WTC11 (cell line): ENCODE results near the gene KRT86. TPM values are rescaled to one million over a fixed set of nuclear protein-coding genes. Genes with fewer than 3 reads are reported as not detected.
"Not testable (repeated sequence)": the region's sequence is repeated elsewhere in the genome, so short reads cannot be mapped to it uniquely, and the experiment has no call there.

Source experiments
- ATAC-seq: fragments of 200-7000 bp; cut with Tn5 transposase; 2 replicates; pipeline ENCODE4 v1.10.0; 2021; ENCODE audit warnings: mild to moderate bottlenecking, moderate library complexity
- CTCF ChIA-PET: fragments of 300-600 bp; sonication (Branson Sonifier 250); formaldehyde crosslinking; loops from one replicate; lab custom pipeline; 2021; ENCODE audit warnings: antibody characterized with exemption; lab: Charles Lee
- POLR2A ChIA-PET: fragments of 350-600 bp; sonication (Branson Sonifier 250); formaldehyde crosslinking; loops from one replicate; lab custom pipeline; 2021; ENCODE audit warnings: antibody characterized with exemption; lab: Charles Lee
- DNase-seq: peaks from one replicate; pipeline ENCODE4 v3.0.0; 2021; ENCODE audit warnings: low spot score
- H3K27ac Mint-ChIP-seq: 2 replicates; pipeline ENCODE4 v1.8.0; 2021; ENCODE audit warnings: mixed read lengths
- H3K27me3 Mint-ChIP-seq: 2 replicates; pipeline ENCODE4 v1.8.0; 2021; ENCODE audit warnings: low read depth, mild to moderate bottlenecking, moderate library complexity, mixed read lengths
- H3K36me3 Mint-ChIP-seq: 2 replicates; pipeline ENCODE4 v1.8.0; 2021; ENCODE audit warnings: mixed read lengths
- H3K4me1 Mint-ChIP-seq: 2 replicates; pipeline ENCODE4 v1.8.0; 2022; ENCODE audit warnings: mixed read lengths
- H3K4me3 Mint-ChIP-seq: 2 replicates; pipeline ENCODE4 v1.8.0; 2021; ENCODE audit warnings: mild to moderate bottlenecking, moderate library complexity, mixed read lengths
- H3K9me3 Mint-ChIP-seq: 2 replicates; pipeline ENCODE4 v1.8.0; 2021; ENCODE audit warnings: mixed read lengths
- E2F5 ChIP-seq: sonication (generic); formaldehyde crosslinking; IDR thresholded peaks from 2 replicates; pipeline ENCODE4 v1.8.1; 2022; ENCODE audit warnings: mild to moderate bottlenecking, moderate library complexity, missing genetic modification reagents
- FOXJ3 ChIP-seq: sonication (generic); formaldehyde crosslinking; IDR thresholded peaks from 2 replicates; pipeline ENCODE4 v1.9.0; 2021; ENCODE audit warnings: missing genetic modification reagents, mild to moderate bottlenecking, borderline replicate concordance
- FOXP1 ChIP-seq: sonication (generic); formaldehyde crosslinking; IDR thresholded peaks from 2 replicates; pipeline ENCODE4 v1.8.0; 2022; ENCODE audit warnings: missing genetic modification reagents, mild to moderate bottlenecking, moderate library complexity, borderline replicate concordance
- MAX ChIP-seq: sonication (generic); formaldehyde crosslinking; IDR thresholded peaks from 2 replicates; pipeline ENCODE4 v1.8.0; 2022; ENCODE audit warnings: mild to moderate bottlenecking, missing genetic modification reagents
- NFYB ChIP-seq: sonication (generic); formaldehyde crosslinking; conservative IDR thresholded peaks from 2 replicates; pipeline ENCODE4 v1.8.0; 2022; ENCODE audit warnings: low read depth, missing genetic modification reagents
- PRDM15 ChIP-seq: sonication (generic); formaldehyde crosslinking; IDR thresholded peaks from 2 replicates; pipeline ENCODE4 v1.8.0; 2022; ENCODE audit warnings: missing genetic modification reagents
- PRRX2 ChIP-seq: fragments of 250-450 bp; sonication (Bioruptor Pico); IDR thresholded peaks from 2 replicates; pipeline ENCODE4 v1.8.0; 2021; ENCODE audit warnings: mild to moderate bottlenecking
- RORB ChIP-seq: fragments of 250-450 bp; sonication (Bioruptor Pico); IDR thresholded peaks from 2 replicates; pipeline ENCODE4 v1.9.0; 2021; ENCODE audit warnings: mild to moderate bottlenecking
- ZNF263 ChIP-seq: sonication (generic); formaldehyde crosslinking; IDR thresholded peaks from 2 replicates; pipeline ENCODE4 v1.8.1; 2022; ENCODE audit warnings: low read depth, mild to moderate bottlenecking, moderate library complexity, missing genetic modification reagents
- total RNA-seq: library from RNA; stranded (reverse); gene quantifications from 3 replicates; pipeline ENCODE4 v1.2.3, GENCODE V29; 2021
- TF ChIP-seq, protein P1 (sequence below): fragments of 250-450 bp; sonication (Bioruptor Pico); IDR thresholded peaks from 2 replicates; pipeline ENCODE4 v1.8.0; 2021; ENCODE audit warnings: mild to moderate bottlenecking
- TF ChIP-seq, protein P2 (sequence below): sonication (generic); formaldehyde crosslinking; IDR thresholded peaks from 2 replicates; pipeline ENCODE4 v1.8.1; 2023; ENCODE audit warnings: mild to moderate bottlenecking, missing genetic modification reagents, borderline replicate concordance
- TF ChIP-seq, protein P3 (sequence below): fragments of 200-600 bp; IDR thresholded peaks from 2 replicates; pipeline ENCODE4 v1.8.0; 2022; ENCODE audit warnings: antibody characterized with exemption
- TF ChIP-seq, protein P4 (sequence below): sonication (generic); formaldehyde crosslinking; IDR thresholded peaks from 2 replicates; pipeline ENCODE4 v1.8.1; 2022; ENCODE audit warnings: low read depth, missing genetic modification reagents, borderline replicate concordance
- TF ChIP-seq, protein P5 (sequence below): fragments of 250-450 bp; sonication (Bioruptor Pico); IDR thresholded peaks from 2 replicates; pipeline ENCODE4 v1.9.0; 2021; ENCODE audit warnings: mild to moderate bottlenecking

Gene KRT86
- total RNA-seq, 1 experiment from 2014 or later = 0.11 TPM

DNA sequence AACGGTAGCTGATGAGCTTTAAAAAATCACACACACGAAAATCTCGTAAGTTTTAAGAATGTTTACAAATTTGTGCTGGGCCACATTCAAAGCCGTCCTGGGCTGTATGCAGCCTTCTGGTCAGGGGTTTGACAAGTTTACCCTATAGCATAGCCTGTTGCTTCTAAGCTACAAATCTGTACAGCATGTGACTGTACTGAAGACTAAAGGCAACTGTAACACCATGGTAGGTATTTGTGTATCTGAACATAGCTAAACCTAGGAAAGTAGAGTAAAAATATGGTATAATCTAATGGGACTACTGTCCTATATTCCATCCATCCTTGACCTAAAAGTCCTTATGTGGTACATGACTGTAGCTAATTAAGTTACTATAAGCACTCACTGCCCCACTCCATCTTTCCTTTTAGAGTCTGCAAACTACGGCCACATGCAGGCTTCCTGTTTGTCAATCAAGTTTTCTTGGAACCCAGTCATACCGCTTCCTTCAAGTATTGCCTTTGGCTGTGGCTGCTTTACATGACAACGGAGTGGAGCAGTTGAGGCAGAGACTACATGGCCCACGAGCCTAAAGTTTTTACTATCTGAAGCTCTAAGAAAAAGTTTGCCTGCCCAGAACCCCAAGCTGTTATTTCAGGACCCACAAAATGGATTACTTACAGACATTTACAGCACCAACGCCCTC, 22.9 kb upstream of the KRT86 start (continued):
- TF ChIP-seq, protein P1, sequence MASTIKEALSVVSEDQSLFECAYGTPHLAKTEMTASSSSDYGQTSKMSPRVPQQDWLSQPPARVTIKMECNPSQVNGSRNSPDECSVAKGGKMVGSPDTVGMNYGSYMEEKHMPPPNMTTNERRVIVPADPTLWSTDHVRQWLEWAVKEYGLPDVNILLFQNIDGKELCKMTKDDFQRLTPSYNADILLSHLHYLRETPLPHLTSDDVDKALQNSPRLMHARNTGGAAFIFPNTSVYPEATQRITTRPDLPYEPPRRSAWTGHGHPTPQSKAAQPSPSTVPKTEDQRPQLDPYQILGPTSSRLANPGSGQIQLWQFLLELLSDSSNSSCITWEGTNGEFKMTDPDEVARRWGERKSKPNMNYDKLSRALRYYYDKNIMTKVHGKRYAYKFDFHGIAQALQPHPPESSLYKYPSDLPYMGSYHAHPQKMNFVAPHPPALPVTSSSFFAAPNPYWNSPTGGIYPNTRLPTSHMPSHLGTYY (CRISPR knock-in tag) = no peak
- TF ChIP-seq, protein P2, sequence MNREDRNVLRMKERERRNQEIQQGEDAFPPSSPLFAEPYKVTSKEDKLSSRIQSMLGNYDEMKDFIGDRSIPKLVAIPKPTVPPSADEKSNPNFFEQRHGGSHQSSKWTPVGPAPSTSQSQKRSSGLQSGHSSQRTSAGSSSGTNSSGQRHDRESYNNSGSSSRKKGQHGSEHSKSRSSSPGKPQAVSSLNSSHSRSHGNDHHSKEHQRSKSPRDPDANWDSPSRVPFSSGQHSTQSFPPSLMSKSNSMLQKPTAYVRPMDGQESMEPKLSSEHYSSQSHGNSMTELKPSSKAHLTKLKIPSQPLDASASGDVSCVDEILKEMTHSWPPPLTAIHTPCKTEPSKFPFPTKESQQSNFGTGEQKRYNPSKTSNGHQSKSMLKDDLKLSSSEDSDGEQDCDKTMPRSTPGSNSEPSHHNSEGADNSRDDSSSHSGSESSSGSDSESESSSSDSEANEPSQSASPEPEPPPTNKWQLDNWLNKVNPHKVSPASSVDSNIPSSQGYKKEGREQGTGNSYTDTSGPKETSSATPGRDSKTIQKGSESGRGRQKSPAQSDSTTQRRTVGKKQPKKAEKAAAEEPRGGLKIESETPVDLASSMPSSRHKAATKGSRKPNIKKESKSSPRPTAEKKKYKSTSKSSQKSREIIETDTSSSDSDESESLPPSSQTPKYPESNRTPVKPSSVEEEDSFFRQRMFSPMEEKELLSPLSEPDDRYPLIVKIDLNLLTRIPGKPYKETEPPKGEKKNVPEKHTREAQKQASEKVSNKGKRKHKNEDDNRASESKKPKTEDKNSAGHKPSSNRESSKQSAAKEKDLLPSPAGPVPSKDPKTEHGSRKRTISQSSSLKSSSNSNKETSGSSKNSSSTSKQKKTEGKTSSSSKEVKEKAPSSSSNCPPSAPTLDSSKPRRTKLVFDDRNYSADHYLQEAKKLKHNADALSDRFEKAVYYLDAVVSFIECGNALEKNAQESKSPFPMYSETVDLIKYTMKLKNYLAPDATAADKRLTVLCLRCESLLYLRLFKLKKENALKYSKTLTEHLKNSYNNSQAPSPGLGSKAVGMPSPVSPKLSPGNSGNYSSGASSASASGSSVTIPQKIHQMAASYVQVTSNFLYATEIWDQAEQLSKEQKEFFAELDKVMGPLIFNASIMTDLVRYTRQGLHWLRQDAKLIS (CRISPR knock-in tag) = no peak
- TF ChIP-seq, protein P3, sequence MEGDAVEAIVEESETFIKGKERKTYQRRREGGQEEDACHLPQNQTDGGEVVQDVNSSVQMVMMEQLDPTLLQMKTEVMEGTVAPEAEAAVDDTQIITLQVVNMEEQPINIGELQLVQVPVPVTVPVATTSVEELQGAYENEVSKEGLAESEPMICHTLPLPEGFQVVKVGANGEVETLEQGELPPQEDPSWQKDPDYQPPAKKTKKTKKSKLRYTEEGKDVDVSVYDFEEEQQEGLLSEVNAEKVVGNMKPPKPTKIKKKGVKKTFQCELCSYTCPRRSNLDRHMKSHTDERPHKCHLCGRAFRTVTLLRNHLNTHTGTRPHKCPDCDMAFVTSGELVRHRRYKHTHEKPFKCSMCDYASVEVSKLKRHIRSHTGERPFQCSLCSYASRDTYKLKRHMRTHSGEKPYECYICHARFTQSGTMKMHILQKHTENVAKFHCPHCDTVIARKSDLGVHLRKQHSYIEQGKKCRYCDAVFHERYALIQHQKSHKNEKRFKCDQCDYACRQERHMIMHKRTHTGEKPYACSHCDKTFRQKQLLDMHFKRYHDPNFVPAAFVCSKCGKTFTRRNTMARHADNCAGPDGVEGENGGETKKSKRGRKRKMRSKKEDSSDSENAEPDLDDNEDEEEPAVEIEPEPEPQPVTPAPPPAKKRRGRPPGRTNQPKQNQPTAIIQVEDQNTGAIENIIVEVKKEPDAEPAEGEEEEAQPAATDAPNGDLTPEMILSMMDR = no peak
- TF ChIP-seq FOXJ3 (CRISPR knock-in tag) = no peak
- TF ChIP-seq, all 79 proteins: peak for 0

DNA sequence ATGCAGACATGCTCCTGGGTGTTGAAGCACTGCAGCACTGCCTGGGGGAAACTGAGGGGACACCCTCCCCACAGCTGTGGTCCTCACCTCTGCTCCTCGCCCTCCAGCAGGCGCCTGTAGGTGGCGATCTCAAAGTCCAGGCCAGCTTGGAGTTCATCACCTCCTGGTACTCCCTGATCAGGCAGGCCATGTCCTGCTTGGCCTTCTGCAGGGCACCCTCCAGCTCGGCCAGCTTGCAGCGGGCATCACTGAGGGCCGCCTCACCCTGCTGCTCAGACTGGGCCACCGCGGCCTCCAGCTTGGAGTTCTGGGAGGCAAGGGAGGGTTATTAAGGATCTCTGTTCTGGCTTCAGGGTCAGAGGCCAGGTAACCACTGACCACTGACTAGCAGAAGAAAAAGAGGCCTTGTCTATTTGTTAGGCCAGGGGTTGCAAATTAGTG, 22.2 kb upstream of the KRT86 start:
- H3K27ac Mint-ChIP-seq, H3K36me3 Mint-ChIP-seq, H3K4me3 Mint-ChIP-seq, H3K9me3 Mint-ChIP-seq, POLR2A ChIA-PET: not testable (repeated sequence)
- Mint-ChIP-seq H3K4me1 (peaks cover 27% of the 10 kb centered on the region), H3K27me3 (peaks cover 58% of the 10 kb centered on the region)
- DNase-seq = peak; percentile 61
- ATAC-seq = peak; percentile 11; the same call in 1 of the 2 replicates
- CTCF ChIA-PET = interaction anchor here (0.6 to 4.9 kb wide), 15 partner anchors 11 to 627 kb away, joined by 3 to 45 read pairs (median 5); partner anchors contain the start of genes KRT7 and KRT86

- CTCF ChIA-PET = interaction anchor here (0.6 to 4.9 kb wide), 11 partner anchors 12 to 627 kb away, joined by 3 to 45 read pairs (median 4); partner anchors contain the start of gene KRT86
- peaks cover 20% of the 10 kb centered on the region for H3K4me1 Mint-ChIP-seq
- no peak overlapping the region; the same call in 1 of the 2 replicates for H3K27ac Mint-ChIP-seq
- POLR2A ChIA-PET = no interaction called here
- H3K9me3 Mint-ChIP-seq = no peaks in the 10 kb centered on the region
- no peaks in the 10 kb centered on the region for H3K36me3 Mint-ChIP-seq
- ATAC-seq (no peak), DNase-seq (no peak)
- peaks cover 62% of the 10 kb centered on the region for H3K27me3 Mint-ChIP-seq
- H3K4me3 Mint-ChIP-seq = no peak overlapping the region
- TF ChIP-seq FOXP1 (CRISPR knock-in tag) (no peak), PRDM15 (CRISPR knock-in tag) (no peak), ZNF263 (no peak), NFYB (CRISPR knock-in tag) (no peak), PRRX2 (CRISPR knock-in tag) (no peak), MAX (CRISPR knock-in tag) (no peak), E2F5 (CRISPR knock-in tag) (no peak), RORB (CRISPR knock-in tag) (no peak)
- TF ChIP-seq, protein P4, sequence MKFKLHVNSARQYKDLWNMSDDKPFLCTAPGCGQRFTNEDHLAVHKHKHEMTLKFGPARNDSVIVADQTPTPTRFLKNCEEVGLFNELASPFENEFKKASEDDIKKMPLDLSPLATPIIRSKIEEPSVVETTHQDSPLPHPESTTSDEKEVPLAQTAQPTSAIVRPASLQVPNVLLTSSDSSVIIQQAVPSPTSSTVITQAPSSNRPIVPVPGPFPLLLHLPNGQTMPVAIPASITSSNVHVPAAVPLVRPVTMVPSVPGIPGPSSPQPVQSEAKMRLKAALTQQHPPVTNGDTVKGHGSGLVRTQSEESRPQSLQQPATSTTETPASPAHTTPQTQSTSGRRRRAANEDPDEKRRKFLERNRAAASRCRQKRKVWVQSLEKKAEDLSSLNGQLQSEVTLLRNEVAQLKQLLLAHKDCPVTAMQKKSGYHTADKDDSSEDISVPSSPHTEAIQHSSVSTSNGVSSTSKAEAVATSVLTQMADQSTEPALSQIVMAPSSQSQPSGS (CRISPR knock-in tag) = no peak
- TF ChIP-seq, protein P1 (CRISPR knock-in tag) = no peak
- TF ChIP-seq, protein P5, sequence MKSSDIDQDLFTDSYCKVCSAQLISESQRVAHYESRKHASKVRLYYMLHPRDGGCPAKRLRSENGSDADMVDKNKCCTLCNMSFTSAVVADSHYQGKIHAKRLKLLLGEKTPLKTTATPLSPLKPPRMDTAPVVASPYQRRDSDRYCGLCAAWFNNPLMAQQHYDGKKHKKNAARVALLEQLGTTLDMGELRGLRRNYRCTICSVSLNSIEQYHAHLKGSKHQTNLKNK = no peak
These were observed 21.6 kb upstream of the KRT86 start for GRCh38 chr12:52252728-52253343.
